ENCODE data around the gene ATP10A.
"Not testable (repeated sequence)": the region's sequence is repeated elsewhere in the genome, so short reads cannot be mapped to it uniquely, and the experiment has no call there.

Gene ATP10A

DNA sequence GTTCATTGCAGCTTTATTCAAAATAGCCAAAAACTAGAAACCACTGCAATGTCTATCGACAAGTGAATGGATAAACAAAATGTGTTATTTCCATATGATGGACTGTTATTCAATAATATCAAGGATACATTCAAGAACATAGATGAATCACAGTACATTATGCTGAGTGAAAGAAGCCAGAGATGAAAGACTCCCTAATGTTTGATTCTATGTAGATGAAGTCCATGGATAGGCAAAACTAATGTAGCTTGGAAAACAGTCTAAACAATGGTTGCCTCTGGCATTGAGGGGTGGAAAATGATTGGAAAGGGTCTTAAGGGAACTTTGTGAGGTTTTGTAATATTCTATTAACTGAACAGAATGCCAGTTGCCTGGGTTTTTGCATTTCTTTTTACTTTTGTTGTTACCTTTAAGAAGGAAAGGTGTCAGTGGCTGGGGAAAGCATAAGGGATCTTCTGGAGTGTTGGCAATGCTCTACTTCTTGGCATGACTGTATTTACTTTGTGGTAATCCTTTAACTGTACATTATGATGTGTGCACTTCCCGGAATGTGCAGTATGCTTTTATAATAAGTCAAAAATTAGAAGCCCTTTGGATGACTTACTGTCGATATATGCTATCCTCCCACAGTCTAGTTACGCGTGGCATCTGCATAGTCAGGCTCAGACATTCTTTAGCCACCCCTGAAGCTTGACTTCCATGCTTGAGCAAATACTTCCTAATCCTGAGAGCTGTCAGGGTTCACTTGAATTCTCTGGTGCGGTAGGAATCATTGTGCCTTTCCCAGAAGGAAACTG lies 20.5 kb upstream of the ATP10A start:
- Histone ChIP-seq H3K27ac (ENCODE audit: insufficient read depth in 1 of 2, low read depth in 1 of 2, low read length in 2 of 2, poor library complexity in 1 of 2, severe bottlenecking in 2 of 2) (no peak overlapping the region), H3K4me3 (ENCODE audit: control insufficient read depth in 1 of 7, extremely low read depth in 1 of 7, insufficient read depth in 4 of 7, low read depth in 2 of 7, low read length in 6 of 7) (no peak overlapping the region), H3K4me1 (ENCODE audit: control extremely low read depth in 1 of 4, control insufficient read depth in 4 of 4, insufficient read depth in 4 of 4, low read length in 3 of 4) (no peaks in the 10 kb centered on the region), H3K9me3 (ENCODE audit: control extremely low read depth in 1 of 5, control insufficient read depth in 4 of 5, insufficient read depth in 2 of 5, low read depth in 1 of 5, low read length in 4 of 5) (no peaks in the 10 kb centered on the region), H3K36me3 (ENCODE audit: control insufficient read depth in 4 of 4, insufficient read depth in 4 of 4, low read length in 3 of 4) (no peaks in the 10 kb centered on the region), H3K27me3 (replicated peaks in 2 of 5; ENCODE audit: control insufficient read depth in 4 of 5, insufficient read depth in 5 of 5, low read length in 4 of 5) (peaks cover 0 to 3% (median 0%) of the 10 kb centered on the region in 5 experiments)
- POLR2A ChIA-PET = no interaction called here
- CTCF ChIA-PET = no interaction called here
- DNase-seq = no peak
- WGBS (ENCODE audit: insufficient coverage) = 80% methylated on average over 3 of the region's 6 CpGs

GRCh38 chr15:25882466-25882865 lies 19.3 kb upstream of the ATP10A start:
- no peaks in the 10 kb centered on the region for H3K9me3 ChIP-seq (ENCODE audit: control extremely low read depth in 1 of 5, control insufficient read depth in 4 of 5, insufficient read depth in 2 of 5, low read depth in 1 of 5, low read length in 4 of 5)
- H3K27ac ChIP-seq (ENCODE audit: insufficient read depth in 1 of 2, low read depth in 1 of 2, low read length in 2 of 2, poor library complexity in 1 of 2, severe bottlenecking in 2 of 2) = no peak overlapping the region
- POLR2A ChIA-PET = no interaction called here
- H3K4me1 ChIP-seq (ENCODE audit: control extremely low read depth in 1 of 4, control insufficient read depth in 4 of 4, insufficient read depth in 4 of 4, low read length in 3 of 4) = no peaks in the 10 kb centered on the region
- CTCF ChIA-PET = interaction anchor here (1.7 kb wide), 1 partner anchor 9 kb away, joined by 5 read pairs; no protein-coding TSS in a partner anchor
- no peak for DNase-seq
- H3K27me3 ChIP-seq (replicated peaks in 2 of 5; ENCODE audit: control insufficient read depth in 4 of 5, insufficient read depth in 5 of 5, low read length in 4 of 5) = no peaks in the 10 kb centered on the region
- no peak overlapping the region for H3K4me3 ChIP-seq (ENCODE audit: control insufficient read depth in 1 of 7, extremely low read depth in 1 of 7, insufficient read depth in 4 of 7, low read depth in 2 of 7, low read length in 6 of 7)
- no peaks in the 10 kb centered on the region for H3K36me3 ChIP-seq (ENCODE audit: control insufficient read depth in 4 of 4, insufficient read depth in 4 of 4, low read length in 3 of 4)
- WGBS (ENCODE audit: insufficient coverage) = no CpG with 5 or more reads among the region's 2 CpGs

DNA sequence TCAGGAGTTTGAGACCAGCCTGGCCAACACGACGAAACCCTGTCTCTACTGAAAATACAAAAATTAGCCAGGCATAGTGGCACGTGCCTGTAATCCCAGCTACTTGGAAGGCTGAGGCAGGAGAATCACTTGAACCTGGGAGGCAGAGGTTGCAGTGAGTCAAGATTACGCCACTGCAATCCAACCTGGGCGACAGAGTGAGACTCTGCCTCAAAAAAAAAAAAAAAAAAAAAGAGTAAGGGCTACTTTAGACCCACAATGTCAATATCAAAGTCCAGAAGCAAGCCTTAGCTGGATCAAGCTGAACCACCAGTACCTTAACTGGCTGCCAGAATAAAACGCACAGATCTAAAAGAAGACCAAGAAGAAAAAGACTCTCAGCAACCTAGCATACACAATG lies 17.8 kb upstream of the ATP10A start:
- H3K4me3 ChIP-seq (ENCODE audit: control insufficient read depth in 1 of 7, extremely low read depth in 1 of 7, insufficient read depth in 4 of 7, low read depth in 2 of 7, low read length in 6 of 7); H3K36me3 ChIP-seq (ENCODE audit: control insufficient read depth in 4 of 4, insufficient read depth in 4 of 4, low read length in 3 of 4); DNase-seq; POLR2A ChIA-PET; H3K27ac ChIP-seq (ENCODE audit: insufficient read depth in 1 of 2, low read depth in 1 of 2, low read length in 2 of 2, poor library complexity in 1 of 2, severe bottlenecking in 2 of 2); H3K4me1 ChIP-seq (ENCODE audit: control extremely low read depth in 1 of 4, control insufficient read depth in 4 of 4, insufficient read depth in 4 of 4, low read length in 3 of 4); H3K9me3 ChIP-seq (ENCODE audit: control extremely low read depth in 1 of 5, control insufficient read depth in 4 of 5, insufficient read depth in 2 of 5, low read depth in 1 of 5, low read length in 4 of 5); H3K27me3 ChIP-seq (replicated peaks in 2 of 5; ENCODE audit: control insufficient read depth in 4 of 5, insufficient read depth in 5 of 5, low read length in 4 of 5): not testable (repeated sequence)
- 86% methylated on average over 3 of the region's 6 CpGs for WGBS (ENCODE audit: insufficient coverage)
- CTCF ChIA-PET = interaction anchor here (1.0 to 1.7 kb wide), 2 partner anchors 11 to 54 kb away, joined by 3 to 5 read pairs; no protein-coding TSS in a partner anchor

DNA sequence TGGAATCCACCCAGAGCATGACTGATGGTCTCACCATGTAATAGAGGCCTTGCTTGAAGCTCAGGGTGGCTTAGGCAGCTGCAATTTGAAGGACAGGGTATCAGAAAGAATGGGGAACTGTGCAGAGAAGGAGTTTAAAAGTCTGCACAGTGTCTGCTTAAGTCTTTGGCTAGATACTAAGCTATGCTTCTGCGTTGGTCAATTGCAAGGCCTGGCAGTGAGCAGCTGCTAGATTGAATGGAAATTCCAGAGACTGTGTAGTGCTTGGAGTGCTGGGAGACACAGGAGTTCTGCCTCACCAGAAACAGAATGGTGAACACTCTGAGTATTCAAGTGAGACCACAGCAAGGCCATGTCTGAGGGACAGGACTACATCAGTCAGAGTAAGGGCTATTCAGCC lies 17.3 kb upstream of the ATP10A start:
- no peak for DNase-seq
- 100% methylated on average over 1 of the region's 1 CpG for WGBS (ENCODE audit: insufficient coverage)
- ChIA-PET POLR2A (no interaction called here), CTCF (interaction anchor here (1.0 to 1.3 kb wide), 2 partner anchors 54 to 186 kb away, joined by 3 read pairs; no protein-coding TSS in a partner anchor)
- Histone ChIP-seq H3K4me3 (ENCODE audit: control insufficient read depth in 1 of 7, extremely low read depth in 1 of 7, insufficient read depth in 4 of 7, low read depth in 2 of 7, low read length in 6 of 7) (no peak overlapping the region), H3K9me3 (ENCODE audit: control extremely low read depth in 1 of 5, control insufficient read depth in 4 of 5, insufficient read depth in 2 of 5, low read depth in 1 of 5, low read length in 4 of 5) (no peaks in the 10 kb centered on the region), H3K27ac (ENCODE audit: insufficient read depth in 1 of 2, low read depth in 1 of 2, low read length in 2 of 2, poor library complexity in 1 of 2, severe bottlenecking in 2 of 2) (no peak overlapping the region), H3K27me3 (replicated peaks in 2 of 5; ENCODE audit: control insufficient read depth in 4 of 5, insufficient read depth in 5 of 5, low read length in 4 of 5) (no peaks in the 10 kb centered on the region), H3K36me3 (ENCODE audit: control insufficient read depth in 4 of 4, insufficient read depth in 4 of 4, low read length in 3 of 4) (no peaks in the 10 kb centered on the region), H3K4me1 (ENCODE audit: control extremely low read depth in 1 of 4, control insufficient read depth in 4 of 4, insufficient read depth in 4 of 4, low read length in 3 of 4) (peaks cover 0 to 3% (median 0%) of the 10 kb centered on the region in 4 experiments)

GRCh38 chr15:25879438-25879837 lies 16.3 kb upstream of the ATP10A start:
- DNase-seq = no peak
- H3K27me3 ChIP-seq (replicated peaks in 2 of 5; ENCODE audit: control insufficient read depth in 4 of 5, insufficient read depth in 5 of 5, low read length in 4 of 5) = no peaks in the 10 kb centered on the region
- ChIA-PET CTCF (interaction anchor here (0.7 to 1.3 kb wide), 2 partner anchors 96 to 185 kb away, joined by 3 read pairs; no protein-coding TSS in a partner anchor), POLR2A (no interaction called here)
- peaks cover 0 to 3% (median 0%) of the 10 kb centered on the region in 4 experiments for H3K4me1 ChIP-seq (ENCODE audit: control extremely low read depth in 1 of 4, control insufficient read depth in 4 of 4, insufficient read depth in 4 of 4, low read length in 3 of 4)
- no peaks in the 10 kb centered on the region for H3K9me3 ChIP-seq (ENCODE audit: control extremely low read depth in 1 of 5, control insufficient read depth in 4 of 5, insufficient read depth in 2 of 5, low read depth in 1 of 5, low read length in 4 of 5)
- H3K27ac ChIP-seq (ENCODE audit: insufficient read depth in 1 of 2, low read depth in 1 of 2, low read length in 2 of 2, poor library complexity in 1 of 2, severe bottlenecking in 2 of 2) = no peak overlapping the region
- no peak overlapping the region for H3K4me3 ChIP-seq (ENCODE audit: control insufficient read depth in 1 of 7, extremely low read depth in 1 of 7, insufficient read depth in 4 of 7, low read depth in 2 of 7, low read length in 6 of 7)
- WGBS (ENCODE audit: insufficient coverage) = 83% methylated on average over 1 of the region's 4 CpGs
- H3K36me3 ChIP-seq (ENCODE audit: control insufficient read depth in 4 of 4, insufficient read depth in 4 of 4, low read length in 3 of 4) = no peaks in the 10 kb centered on the region

GRCh38 chr15:25877681-25878080 lies 14.6 kb upstream of the ATP10A start:
- 96% methylated on average over 3 of the region's 7 CpGs for WGBS (ENCODE audit: insufficient coverage)
- no peak overlapping the region for H3K27ac ChIP-seq (ENCODE audit: insufficient read depth in 1 of 2, low read depth in 1 of 2, low read length in 2 of 2, poor library complexity in 1 of 2, severe bottlenecking in 2 of 2)
- no peak overlapping the region for H3K4me3 ChIP-seq (ENCODE audit: control insufficient read depth in 1 of 7, extremely low read depth in 1 of 7, insufficient read depth in 4 of 7, low read depth in 2 of 7, low read length in 6 of 7)
- ChIA-PET POLR2A (no interaction called here), CTCF (interaction anchor here (0.6 to 0.7 kb wide), 2 partner anchors 185 to 730 kb away, joined by 3 to 4 read pairs; no protein-coding TSS in a partner anchor)
- H3K9me3 ChIP-seq (ENCODE audit: control extremely low read depth in 1 of 5, control insufficient read depth in 4 of 5, insufficient read depth in 2 of 5, low read depth in 1 of 5, low read length in 4 of 5) = no peaks in the 10 kb centered on the region
- peaks cover 0 to 3% (median 0%) of the 10 kb centered on the region in 4 experiments for H3K4me1 ChIP-seq (ENCODE audit: control extremely low read depth in 1 of 4, control insufficient read depth in 4 of 4, insufficient read depth in 4 of 4, low read length in 3 of 4)
- H3K36me3 ChIP-seq (ENCODE audit: control insufficient read depth in 4 of 4, insufficient read depth in 4 of 4, low read length in 3 of 4) = no peaks in the 10 kb centered on the region
- no peak for DNase-seq
- H3K27me3 ChIP-seq (replicated peaks in 2 of 5; ENCODE audit: control insufficient read depth in 4 of 5, insufficient read depth in 5 of 5, low read length in 4 of 5) = no peaks in the 10 kb centered on the region
